Activated CD4-positive, alpha-beta memory T cell treated with anti-CD3 and anti-CD28 coated beads for 36 hours (primary cell): ENCODE data around the gene GNB4. TPM values are rescaled to one million over a fixed set of nuclear protein-coding genes. Genes with fewer than 3 reads are reported as not detected.
A peak's percentile ranks its signal among the peaks of the same experiment; 100 is the strongest.

Experiments
- CTCF ChIA-PET: fragments of 350-600 bp; sonication (Branson Sonifier 250); formaldehyde crosslinking; loops from one replicate; lab custom pipeline; 2021; ENCODE audit warnings: antibody characterized with exemption, inconsistent platforms; lab: Charles Lee
- POLR2A ChIA-PET: fragments of 350-600 bp; sonication (Branson Sonifier 250); formaldehyde crosslinking; loops from one replicate; lab custom pipeline; 2021; ENCODE audit warnings: antibody characterized with exemption; lab: Charles Lee
- DNase-seq: peaks from one replicate; pipeline ENCODE4 v3.0.0-alpha.2; 2020
- H3K27ac Mint-ChIP-seq: one replicate; pipeline ENCODE4 v1.8.0; 2021; ENCODE audit warnings: mixed read lengths
- H3K27me3 Mint-ChIP-seq: one replicate; pipeline ENCODE4 v1.8.0; 2021; ENCODE audit warnings: mixed read lengths
- H3K36me3 Mint-ChIP-seq: one replicate; pipeline ENCODE4 v1.8.0; 2021; ENCODE audit warnings: mixed read lengths
- H3K4me1 Mint-ChIP-seq: one replicate; pipeline ENCODE4 v1.8.0; 2021; ENCODE audit warnings: low read depth, mixed read lengths
- H3K4me3 Mint-ChIP-seq: one replicate; pipeline ENCODE4 v1.8.0; 2021; ENCODE audit warnings: mild to moderate bottlenecking, mixed read lengths
- H3K9me3 Mint-ChIP-seq: one replicate; pipeline ENCODE4 v1.8.0; 2021; ENCODE audit warnings: mixed read lengths
- intact Hi-C: fragments of 100-400 bp; cut with micrococcal nuclease; formaldehyde crosslinking; loops from one replicate; pipeline ENCODE4 v1.15.1; 2023
- total RNA-seq, 2 experiments: library from RNA; stranded (reverse); gene quantifications; one replicate each; pipeline ENCODE4 v1.2.3, GENCODE V29; 2021

GNB4 gene
- total RNA-seq, 2 experiments from 2014 or later: 0.51 to 0.59 TPM

DNA sequence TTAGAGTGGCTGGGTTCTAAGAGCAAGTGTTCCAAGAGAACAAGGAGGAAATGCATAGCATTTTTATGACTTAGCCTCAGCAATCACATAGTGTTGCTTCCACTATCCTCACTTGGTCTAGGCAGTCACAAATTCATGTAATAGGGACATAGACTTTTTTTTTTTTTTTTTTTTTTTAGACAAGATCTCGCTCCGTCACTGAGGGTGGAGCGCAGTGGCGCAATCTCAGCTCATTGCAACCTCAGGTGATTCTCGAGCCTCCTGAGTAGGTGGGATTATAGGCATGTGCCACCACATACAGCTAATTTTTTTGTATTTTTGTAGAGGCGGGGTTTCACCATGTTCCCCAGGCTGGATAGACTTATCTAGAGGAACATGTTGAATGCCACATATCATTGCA lies 4.7 kb upstream of the GNB4 start:
- Mint-ChIP-seq H3K9me3 (no peaks in the 10 kb centered on the region), H3K4me1 (peaks cover 5% of the 10 kb centered on the region), H3K27me3 (peaks cover 36% of the 10 kb centered on the region), H3K27ac (no peak overlapping the region), H3K4me3 (no peak overlapping the region), H3K36me3 (no peaks in the 10 kb centered on the region)
- CTCF ChIA-PET: no interaction called here
- POLR2A ChIA-PET: no interaction called here
- no peak for DNase-seq
- intact Hi-C loops: no loop called here

GRCh38 chr3:179454887-179455286 lies 3.6 kb upstream of the GNB4 start:
- no peak overlapping the region for H3K4me3 Mint-ChIP-seq
- intact Hi-C loops: no loop called here
- POLR2A ChIA-PET: no interaction called here

DNA sequence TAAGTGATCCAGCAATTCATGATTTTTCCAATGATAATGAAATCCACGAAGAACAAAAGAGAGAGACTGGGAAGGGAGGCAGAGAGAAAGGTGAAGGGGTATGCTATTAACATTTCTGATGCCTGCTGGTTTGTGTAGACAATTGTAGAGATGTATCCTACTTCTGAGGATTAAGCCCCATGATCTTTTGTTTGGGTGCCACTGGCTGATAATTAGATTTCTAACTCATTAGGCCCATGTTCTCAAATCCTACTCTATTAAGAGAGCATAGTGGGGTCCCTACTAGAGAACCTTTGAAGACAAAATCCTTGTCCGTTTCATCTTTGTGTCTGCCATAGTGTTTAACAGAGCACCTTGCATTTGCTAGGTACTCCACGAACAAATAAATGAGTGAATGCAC lies 2.7 kb upstream of the GNB4 start:
- intact Hi-C loops: no loop called here
- CTCF ChIA-PET: no interaction called here
- no peak overlapping the region for H3K27ac Mint-ChIP-seq
- POLR2A ChIA-PET: no interaction called here
- H3K36me3 Mint-ChIP-seq: peaks cover 1% of the 10 kb centered on the region
- H3K9me3 Mint-ChIP-seq: no peaks in the 10 kb centered on the region
- no peak overlapping the region for H3K4me3 Mint-ChIP-seq
- H3K27me3 Mint-ChIP-seq: peaks cover 51% of the 10 kb centered on the region
- H3K4me1 Mint-ChIP-seq: peaks cover 14% of the 10 kb centered on the region
- no peak for DNase-seq

More at GRCh38 chr3:179454887-179455286, 3.6 kb upstream of the GNB4 start:
- no peak for DNase-seq
- peaks cover 14% of the 10 kb centered on the region for H3K4me1 Mint-ChIP-seq
- H3K27me3 Mint-ChIP-seq: peaks cover 44% of the 10 kb centered on the region
- H3K27ac Mint-ChIP-seq: no peak overlapping the region
- H3K36me3 Mint-ChIP-seq: peaks cover 1% of the 10 kb centered on the region
- no peaks in the 10 kb centered on the region for H3K9me3 Mint-ChIP-seq
- CTCF ChIA-PET: no interaction called here

GRCh38 chr3:179452872-179453271 lies 1.6 kb upstream of the GNB4 start:
- intact Hi-C loops: no loop called here
- CTCF ChIA-PET: no interaction called here
- peaks cover 1% of the 10 kb centered on the region for H3K36me3 Mint-ChIP-seq
- H3K4me1 Mint-ChIP-seq: peaks cover 14% of the 10 kb centered on the region
- H3K4me3 Mint-ChIP-seq: no peak overlapping the region
- POLR2A ChIA-PET: no interaction called here
- H3K27ac Mint-ChIP-seq: no peak overlapping the region
- DNase-seq: no peak
- H3K9me3 Mint-ChIP-seq: no peaks in the 10 kb centered on the region
- H3K27me3 Mint-ChIP-seq: peaks cover 53% of the 10 kb centered on the region

- ChIA-PET POLR2A (interaction anchor here (0.6 kb wide), 1 partner anchor 9 kb away, joined by 5 read pairs; no protein-coding TSS in a partner anchor), CTCF (no interaction called here)
- intact Hi-C loops: no loop called here
- H3K4me1 Mint-ChIP-seq: peaks cover 14% of the 10 kb centered on the region
- DNase-seq: no peak
- no peak overlapping the region for H3K27ac Mint-ChIP-seq
- H3K4me3 Mint-ChIP-seq: peak overlapping the region; percentile 67
- no peaks in the 10 kb centered on the region for H3K9me3 Mint-ChIP-seq
- peaks cover 1% of the 10 kb centered on the region for H3K36me3 Mint-ChIP-seq
- H3K27me3 Mint-ChIP-seq: peaks cover 56% of the 10 kb centered on the region
These were observed 900 bp upstream of the GNB4 start for GRCh38 chr3:179452176-179452564.

DNA sequence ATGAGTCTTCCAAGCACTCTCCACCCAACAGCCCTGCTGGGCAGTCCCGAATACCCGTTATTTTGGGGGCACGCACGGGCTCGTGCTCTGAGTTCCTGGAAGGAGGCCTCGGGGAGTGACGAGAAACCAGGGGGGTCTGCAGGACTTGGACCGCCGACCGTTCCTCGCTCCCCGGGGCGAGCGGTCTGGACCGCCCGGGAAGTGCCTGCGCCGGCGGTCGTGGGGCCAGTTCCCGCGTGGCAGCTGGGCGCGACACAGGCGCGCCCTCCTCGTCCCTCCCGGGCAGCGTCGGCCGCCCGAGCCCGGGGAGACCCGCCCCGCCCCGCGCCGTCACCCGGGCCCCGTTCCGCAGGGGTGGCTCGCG lies 387 bp downstream of the GNB4 start:
- intact Hi-C loops: loop anchor here (1.0 to 2.0 kb wide), 2 partner anchors 104 to 112 kb away; partner anchors contain the start of genes ACTL6A and MFN1
- H3K36me3 Mint-ChIP-seq: peaks cover 1% of the 10 kb centered on the region
- H3K4me1 Mint-ChIP-seq: peaks cover 14% of the 10 kb centered on the region
- no peak overlapping the region for H3K27ac Mint-ChIP-seq
- POLR2A ChIA-PET: no interaction called here
- H3K4me3 Mint-ChIP-seq: peak overlapping the region; percentile 68
- peaks cover 61% of the 10 kb centered on the region for H3K27me3 Mint-ChIP-seq
- no peaks in the 10 kb centered on the region for H3K9me3 Mint-ChIP-seq
- CTCF ChIA-PET: no interaction called here
- no peak for DNase-seq

- CTCF ChIA-PET: no interaction called here
- no peak overlapping the region for H3K27ac Mint-ChIP-seq
- H3K27me3 Mint-ChIP-seq: peaks cover 61% of the 10 kb centered on the region
- peaks cover 1% of the 10 kb centered on the region for H3K36me3 Mint-ChIP-seq
- no peak for DNase-seq
- POLR2A ChIA-PET: no interaction called here
- no peaks in the 10 kb centered on the region for H3K9me3 Mint-ChIP-seq
- H3K4me3 Mint-ChIP-seq: peak overlapping the region; percentile 68
- intact Hi-C loops: loop anchor here (2.0 kb wide), 1 partner anchor 113 kb away; the partner anchor contains the start of gene ACTL6A
- H3K4me1 Mint-ChIP-seq: peaks cover 14% of the 10 kb centered on the region
These were observed 989 bp downstream of the GNB4 start for GRCh38 chr3:179450261-179450701.

GRCh38 chr3:179449636-179450035 lies 1.6 kb downstream of the GNB4 start:
- CTCF ChIA-PET: no interaction called here
- Mint-ChIP-seq H3K36me3 (peaks cover 1% of the 10 kb centered on the region), H3K27me3 (peaks cover 59% of the 10 kb centered on the region), H3K4me1 (peaks cover 14% of the 10 kb centered on the region), H3K27ac (no peak overlapping the region), H3K9me3 (no peaks in the 10 kb centered on the region), H3K4me3 (no peak overlapping the region)
- DNase-seq: no peak
- POLR2A ChIA-PET: no interaction called here
- intact Hi-C loops: loop anchor here (2.0 kb wide), 1 partner anchor 113 kb away; the partner anchor contains the start of gene ACTL6A

- no peak for DNase-seq
- POLR2A ChIA-PET: no interaction called here
- Mint-ChIP-seq H3K36me3 (peaks cover 1% of the 10 kb centered on the region), H3K4me3 (no peak overlapping the region), H3K9me3 (no peaks in the 10 kb centered on the region), H3K27ac (no peak overlapping the region), H3K4me1 (peaks cover 14% of the 10 kb centered on the region), H3K27me3 (peaks cover 47% of the 10 kb centered on the region)
- intact Hi-C loops: no loop called here
- CTCF ChIA-PET: no interaction called here
These were observed 4.0 kb downstream of the GNB4 start for GRCh38 chr3:179447251-179447650.

DNA sequence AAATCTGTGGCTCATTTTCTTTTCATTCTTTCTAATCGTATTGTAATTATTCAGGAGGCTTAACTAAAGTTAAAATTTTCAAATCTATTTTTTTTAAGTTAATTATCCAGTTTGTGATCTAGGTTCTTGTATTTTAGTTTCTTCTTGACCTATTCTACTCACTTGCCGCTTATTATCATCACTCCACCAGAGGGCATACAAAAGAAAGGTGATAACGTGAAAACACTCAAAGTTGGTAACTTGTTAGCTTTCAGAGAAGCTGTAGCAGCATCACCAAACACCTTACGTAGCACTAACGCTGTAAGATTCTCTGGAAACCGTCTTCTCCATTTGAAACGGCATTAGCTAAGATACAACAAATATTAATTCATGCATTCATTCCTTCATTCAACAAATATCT lies 4.8 kb downstream of the GNB4 start:
- no peak overlapping the region for H3K4me3 Mint-ChIP-seq
- H3K27ac Mint-ChIP-seq: no peak overlapping the region
- H3K27me3 Mint-ChIP-seq: peaks cover 40% of the 10 kb centered on the region
- intact Hi-C loops: loop anchor here (1.0 kb wide), 1 partner anchor 112 kb away; no protein-coding TSS in a partner anchor
- POLR2A ChIA-PET: no interaction called here
- H3K4me1 Mint-ChIP-seq: peaks cover 9% of the 10 kb centered on the region
- no peaks in the 10 kb centered on the region for H3K9me3 Mint-ChIP-seq
- peaks cover 1% of the 10 kb centered on the region for H3K36me3 Mint-ChIP-seq
- no peak for DNase-seq
- CTCF ChIA-PET: interaction anchor here (1.3 kb wide), 1 partner anchor 112 kb away, joined by 3 read pairs; no protein-coding TSS in a partner anchor

GRCh38 chr3:179438841-179439240 lies 12.4 kb downstream of the GNB4 start:
- H3K4me3 Mint-ChIP-seq: no peak overlapping the region
- H3K36me3 Mint-ChIP-seq: no peaks in the 10 kb centered on the region
- no peak overlapping the region for H3K27ac Mint-ChIP-seq
- peaks cover 3% of the 10 kb centered on the region for H3K27me3 Mint-ChIP-seq
- no peaks in the 10 kb centered on the region for H3K4me1 Mint-ChIP-seq
- H3K9me3 Mint-ChIP-seq: no peaks in the 10 kb centered on the region
- no peak for DNase-seq
- intact Hi-C loops: no loop called here
- ChIA-PET POLR2A (no interaction called here), CTCF (interaction anchor here (0.6 kb wide), 1 partner anchor 1698 kb away, joined by 3 read pairs; no protein-coding TSS in a partner anchor)

GRCh38 chr3:179436517-179436916 lies 14.8 kb downstream of the GNB4 start:
- no peak for DNase-seq
- Mint-ChIP-seq H3K27ac (no peak overlapping the region), H3K36me3 (no peaks in the 10 kb centered on the region), H3K27me3 (peaks cover 2% of the 10 kb centered on the region), H3K9me3 (no peaks in the 10 kb centered on the region), H3K4me3 (no peak overlapping the region), H3K4me1 (no peaks in the 10 kb centered on the region)
- ChIA-PET CTCF (no interaction called here), POLR2A (no interaction called here)
- intact Hi-C loops: no loop called here

GRCh38 chr3:179432451-179432850 lies 18.8 kb downstream of the GNB4 start:
- no peaks in the 10 kb centered on the region for H3K36me3 Mint-ChIP-seq
- no peaks in the 10 kb centered on the region for H3K4me1 Mint-ChIP-seq
- H3K4me3 Mint-ChIP-seq: no peak overlapping the region
- POLR2A ChIA-PET: no interaction called here
- H3K27me3 Mint-ChIP-seq: peaks cover 2% of the 10 kb centered on the region
- DNase-seq: no peak
- H3K27ac Mint-ChIP-seq: no peak overlapping the region
- intact Hi-C loops: no loop called here
- CTCF ChIA-PET: no interaction called here
- no peaks in the 10 kb centered on the region for H3K9me3 Mint-ChIP-seq
